Measurements from ENCODE around the gene RDH16.
A peak's percentile ranks its signal among the peaks of the same experiment; 100 is the strongest.
"Not testable (repeated sequence)": the region's sequence is repeated elsewhere in the genome, so short reads cannot be mapped to it uniquely, and the experiment has no call there.

RDH16 gene

GRCh38 chr12:56989861-56990610 lies 32.6 kb upstream of the RDH16 start:
- no peak for DNase-seq (ENCODE audit: low read depth in 1 of 2, low spot score in 1 of 2)

- no peak for DNase-seq (ENCODE audit: low read depth in 1 of 2, low spot score in 1 of 2)
Observed at GRCh38 chr12:56988207-56988739, 30.9 kb upstream of the RDH16 start.

- DNase-seq (ENCODE audit: low read depth in 1 of 2, low spot score in 1 of 2), result peak; percentile 56 to 69
Observed at GRCh38 chr12:56987551-56988053, 30.2 kb upstream of the RDH16 start.

- DNase-seq (ENCODE audit: low read depth in 1 of 2, low spot score in 1 of 2), result no peak
Observed at GRCh38 chr12:56987011-56987410, 29.6 kb upstream of the RDH16 start.

DNA sequence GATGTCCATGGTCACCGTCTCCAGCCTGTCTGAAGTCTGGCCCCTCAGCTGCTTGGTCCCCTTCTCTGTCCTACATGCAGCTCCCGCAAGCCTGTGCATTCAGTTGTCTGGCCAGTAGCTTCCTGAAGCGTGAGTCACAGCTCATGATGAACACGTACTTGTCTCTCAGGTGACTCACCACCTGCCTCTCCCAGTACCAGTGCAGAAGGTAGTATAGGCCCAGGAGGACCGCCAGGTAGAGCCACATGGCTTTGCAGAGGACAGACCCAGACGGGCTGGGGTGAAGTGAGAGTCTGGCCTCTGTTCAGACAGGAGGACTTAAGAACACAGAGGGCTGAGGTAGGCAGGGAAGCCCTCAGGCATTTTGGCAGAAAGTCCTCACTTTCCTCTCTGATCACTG lies 28.3 kb upstream of the RDH16 start:
- DNase-seq (ENCODE audit: low read depth in 1 of 2, low spot score in 1 of 2), result not testable (repeated sequence)

- no peak for DNase-seq (ENCODE audit: low read depth in 1 of 2, low spot score in 1 of 2)
Observed at GRCh38 chr12:56983386-56983785, 26.0 kb upstream of the RDH16 start.

- not testable (repeated sequence) for DNase-seq (ENCODE audit: low read depth in 1 of 2, low spot score in 1 of 2)
Observed at GRCh38 chr12:56982578-56983236, 25.3 kb upstream of the RDH16 start.

- DNase-seq (ENCODE audit: low read depth in 1 of 2, low spot score in 1 of 2), result no peak
Observed at GRCh38 chr12:56980941-56981530, 23.6 kb upstream of the RDH16 start.

DNA sequence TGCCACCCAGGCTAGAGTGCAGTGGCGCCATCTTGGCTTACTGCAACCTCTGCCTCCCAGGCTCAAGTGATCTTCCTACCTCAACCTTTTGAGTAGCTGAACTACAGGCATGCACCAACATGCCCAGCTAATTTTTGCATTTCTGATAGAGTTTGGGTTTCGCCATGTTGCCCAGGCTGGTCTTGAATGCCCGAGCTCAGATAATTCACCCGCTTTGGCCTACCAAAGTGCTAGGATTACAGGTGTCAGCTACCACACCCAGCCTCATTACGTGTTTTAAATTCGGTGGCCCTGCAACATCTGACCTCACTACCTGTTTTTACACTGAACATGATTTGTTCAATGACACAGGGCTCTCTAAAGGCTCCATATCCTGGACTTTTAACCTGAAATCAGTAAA lies 22.9 kb upstream of the RDH16 start:
- no peak for DNase-seq (ENCODE audit: low read depth in 1 of 2, low spot score in 1 of 2)

GRCh38 chr12:56979628-56980027 lies 22.2 kb upstream of the RDH16 start:
- no peak for DNase-seq (ENCODE audit: low read depth in 1 of 2, low spot score in 1 of 2)

DNA sequence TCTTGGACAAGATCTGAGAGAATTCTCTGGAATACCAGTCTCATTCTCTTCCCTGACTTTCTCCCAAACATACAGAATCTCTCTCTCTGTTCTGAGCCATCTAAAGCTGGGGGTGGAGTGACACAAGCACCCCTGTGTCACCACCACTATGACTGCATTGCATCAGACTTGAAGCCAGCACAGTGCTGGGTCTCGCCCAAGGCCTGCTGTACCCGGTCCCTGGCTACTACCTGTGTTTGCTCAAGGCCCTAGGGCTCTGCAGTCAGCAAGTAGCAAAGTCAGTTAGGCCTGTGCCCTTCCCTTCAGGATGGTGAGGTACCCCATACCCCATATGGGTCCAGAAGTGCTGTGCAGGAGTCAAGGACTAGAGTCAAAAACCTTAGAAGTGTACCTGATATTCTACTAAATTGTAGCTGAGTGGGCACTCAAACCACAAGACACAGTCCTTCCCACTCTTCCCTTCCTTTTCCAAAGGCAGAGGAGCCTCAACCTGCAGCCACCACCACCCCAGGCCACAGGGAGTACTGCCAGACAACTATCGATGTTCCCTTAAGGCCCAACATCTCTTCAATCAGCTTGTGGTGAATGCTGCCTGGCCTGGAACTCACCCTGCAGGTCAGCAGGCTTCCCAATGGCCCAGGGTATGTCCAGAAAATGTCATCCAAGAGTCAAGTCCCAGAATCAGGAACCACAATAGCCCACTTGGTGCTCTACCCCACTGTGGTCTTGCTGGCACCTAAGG lies 21.2 kb upstream of the RDH16 start:
- no peak for DNase-seq (ENCODE audit: low read depth in 1 of 2, low spot score in 1 of 2)

- not testable (repeated sequence) for DNase-seq (ENCODE audit: low read depth in 1 of 2, low spot score in 1 of 2)
Observed at GRCh38 chr12:56977361-56977760, 20.0 kb upstream of the RDH16 start.

DNA sequence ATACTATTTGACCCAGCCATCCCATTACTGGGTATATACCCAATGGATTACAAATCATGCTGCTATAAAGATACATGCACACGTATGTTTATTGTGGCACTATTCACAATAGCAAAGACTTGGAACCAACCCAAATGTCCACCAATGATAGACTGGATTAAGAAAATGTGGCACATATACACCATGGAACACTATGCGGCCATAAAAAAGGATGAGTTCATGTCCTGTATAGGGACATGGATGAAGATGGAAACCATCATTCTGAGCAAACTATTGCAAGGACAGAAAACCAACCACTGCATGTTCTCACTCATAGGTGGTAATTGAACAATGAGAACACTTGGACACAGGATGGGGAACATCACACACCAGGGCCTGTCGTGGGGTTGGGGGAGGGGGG lies 16.8 kb upstream of the RDH16 start:
- not testable (repeated sequence) for DNase-seq (ENCODE audit: low read depth in 1 of 2, low spot score in 1 of 2)

GRCh38 chr12:56968910-56969309 lies 11.5 kb upstream of the RDH16 start:
- DNase-seq (ENCODE audit: low read depth in 1 of 2, low spot score in 1 of 2), result not testable (repeated sequence)

- DNase-seq (ENCODE audit: low read depth in 1 of 2, low spot score in 1 of 2), result not testable (repeated sequence)
Observed at GRCh38 chr12:56965997-56966642, 8.7 kb upstream of the RDH16 start.

DNA sequence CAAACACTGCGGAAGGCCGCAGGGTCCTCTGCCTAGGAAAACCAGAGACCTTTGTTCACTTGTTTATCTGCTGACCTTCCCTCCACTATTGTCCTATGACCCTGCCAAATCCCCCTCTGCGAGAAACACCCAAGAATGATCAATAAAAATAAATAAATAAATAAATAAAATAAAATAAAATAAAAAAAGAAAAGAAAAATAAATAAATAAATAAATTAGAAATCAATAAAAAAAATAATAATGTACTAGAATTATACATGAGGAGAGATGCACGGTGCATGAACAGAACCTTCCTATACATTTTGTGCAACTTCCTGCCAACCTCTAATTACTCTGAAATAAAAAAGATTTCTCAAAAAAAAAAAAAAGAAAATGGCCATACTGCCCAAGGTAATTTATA lies 7.7 kb upstream of the RDH16 start:
- not testable (repeated sequence) for DNase-seq (ENCODE audit: low read depth in 1 of 2, low spot score in 1 of 2)

GRCh38 chr12:56963557-56963956 lies 6.1 kb upstream of the RDH16 start:
- DNase-seq (ENCODE audit: low read depth in 1 of 2, low spot score in 1 of 2), result not testable (repeated sequence)

DNA sequence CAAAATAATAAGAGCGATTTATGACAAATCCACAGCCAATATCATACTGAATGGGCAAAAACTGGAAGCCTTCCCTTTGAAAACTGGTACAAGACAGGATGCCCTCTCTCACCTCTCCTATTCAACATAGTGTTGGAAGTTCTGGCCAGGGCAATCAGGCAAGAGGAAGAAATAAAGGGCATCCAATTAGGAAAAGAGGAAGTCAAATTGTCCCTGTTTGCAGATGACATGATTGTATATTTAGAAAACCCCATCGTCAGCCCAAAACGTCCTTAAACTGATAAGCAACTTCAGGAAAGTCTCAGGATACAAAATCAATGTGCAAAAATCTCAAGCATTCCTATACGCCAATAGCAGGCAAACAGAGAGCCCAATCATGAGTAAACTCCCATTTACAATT lies 4.8 kb upstream of the RDH16 start:
- not testable (repeated sequence) for DNase-seq (ENCODE audit: low read depth in 1 of 2, low spot score in 1 of 2)

DNA sequence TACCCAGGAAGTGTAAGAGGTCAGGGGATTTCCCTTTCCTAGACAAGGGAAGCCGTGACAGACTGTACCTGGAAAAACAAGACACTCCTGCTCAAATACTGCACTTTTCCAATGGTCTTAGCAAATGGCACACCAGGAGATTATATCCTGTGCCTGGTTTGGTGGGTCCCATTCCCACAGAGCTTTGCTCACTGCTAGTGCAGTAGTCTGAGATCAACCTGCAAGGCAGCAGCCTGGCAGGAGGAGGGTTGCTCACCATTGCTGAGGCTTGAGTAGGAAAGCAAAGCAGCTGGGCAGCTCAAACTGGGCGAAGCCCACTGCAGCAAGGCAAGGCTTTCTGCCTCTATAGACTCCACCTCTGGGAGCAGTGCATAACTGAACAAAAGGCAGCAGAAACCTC lies 1.0 kb upstream of the RDH16 start:
- no peak for DNase-seq (ENCODE audit: low read depth in 1 of 2, low spot score in 1 of 2)

- no peak for DNase-seq (ENCODE audit: low read depth in 1 of 2, low spot score in 1 of 2)
Observed at GRCh38 chr12:56955631-56956256, 1.7 kb downstream of the RDH16 start.

Data from activated T-helper 1 cell treated with anti-CD3 and anti-CD28 coated beads, Interleukin-2, amount 50 U/mL, for 16 hours (primary cell).